NCI-H146 treated with DMSO at 0.1 percent for 48 hours (cell line): ENCODE data around the gene CACNA1F.

Experiments
- DNase-seq: peaks from one replicate; lab custom pipeline; 2025; ENCODE audit not compliant: unreplicated experiment; lab: John Stamatoyannopoulos, UW

CACNA1F gene

DNA sequence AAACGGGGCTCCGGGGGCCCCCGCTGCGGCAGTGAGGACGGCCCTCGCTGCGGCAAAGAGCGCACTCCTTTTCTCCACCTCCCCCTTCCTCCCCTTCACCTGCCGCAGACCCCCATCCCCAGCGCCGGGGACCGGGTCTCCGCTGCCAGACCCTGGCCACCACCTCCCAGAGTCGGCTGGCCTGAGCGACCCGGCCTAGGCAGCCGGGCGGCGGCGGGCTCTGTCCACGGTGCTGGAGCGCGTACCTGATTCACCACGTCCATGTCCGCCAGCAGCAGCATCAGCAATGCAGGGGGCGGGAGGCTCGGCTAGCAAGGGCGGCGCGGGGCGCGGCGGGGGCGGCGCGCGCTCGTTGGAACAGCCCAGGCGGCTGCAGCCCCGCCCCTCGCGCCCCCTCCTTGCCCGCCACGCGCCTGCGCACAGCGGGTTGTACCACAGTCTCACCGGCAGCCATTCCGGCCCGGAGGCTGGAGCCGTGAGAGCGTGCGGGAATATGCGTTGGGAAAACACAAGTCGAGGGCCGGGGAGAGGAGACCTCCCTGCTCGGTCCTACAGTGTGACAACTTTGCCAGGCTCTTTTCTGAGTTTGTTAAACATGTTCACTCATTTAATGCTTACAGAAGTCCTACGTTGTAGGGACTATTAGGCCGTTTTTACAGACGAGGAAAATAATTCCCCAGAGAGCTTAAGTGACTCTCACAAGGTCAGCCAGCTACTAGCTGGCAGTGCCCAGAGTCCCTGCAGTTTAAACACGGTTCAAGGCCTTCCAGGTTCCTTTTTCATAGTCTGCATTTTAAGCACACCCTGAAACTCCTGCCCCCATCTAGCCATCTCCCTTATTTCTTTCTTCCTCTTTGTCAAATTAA, 33.0 kb downstream of the CACNA1F start, which contains the start of gene SYP:
Gene SYP (minus strand): TSS at position 288 of the 866 bp plus-strand sequence. CDS start 7 bp downstream, at position 281.
- peak; percentile 58 for DNase-seq

DNA sequence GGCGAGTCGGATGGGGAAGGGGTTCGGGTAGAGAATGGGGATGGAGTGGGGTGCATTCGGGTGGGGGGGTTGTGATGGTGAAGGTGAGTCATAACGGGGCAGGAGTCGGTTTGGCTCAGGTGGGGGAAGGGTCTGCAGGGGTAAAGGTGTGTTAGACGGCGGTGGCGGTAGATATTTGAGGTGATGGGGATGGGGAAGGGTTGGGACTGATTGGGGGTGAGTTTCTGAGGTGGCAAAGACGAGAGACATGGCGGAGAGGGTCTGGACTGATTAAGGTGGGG, 33.9 kb downstream of the CACNA1F start:
- no peak for DNase-seq

DNA sequence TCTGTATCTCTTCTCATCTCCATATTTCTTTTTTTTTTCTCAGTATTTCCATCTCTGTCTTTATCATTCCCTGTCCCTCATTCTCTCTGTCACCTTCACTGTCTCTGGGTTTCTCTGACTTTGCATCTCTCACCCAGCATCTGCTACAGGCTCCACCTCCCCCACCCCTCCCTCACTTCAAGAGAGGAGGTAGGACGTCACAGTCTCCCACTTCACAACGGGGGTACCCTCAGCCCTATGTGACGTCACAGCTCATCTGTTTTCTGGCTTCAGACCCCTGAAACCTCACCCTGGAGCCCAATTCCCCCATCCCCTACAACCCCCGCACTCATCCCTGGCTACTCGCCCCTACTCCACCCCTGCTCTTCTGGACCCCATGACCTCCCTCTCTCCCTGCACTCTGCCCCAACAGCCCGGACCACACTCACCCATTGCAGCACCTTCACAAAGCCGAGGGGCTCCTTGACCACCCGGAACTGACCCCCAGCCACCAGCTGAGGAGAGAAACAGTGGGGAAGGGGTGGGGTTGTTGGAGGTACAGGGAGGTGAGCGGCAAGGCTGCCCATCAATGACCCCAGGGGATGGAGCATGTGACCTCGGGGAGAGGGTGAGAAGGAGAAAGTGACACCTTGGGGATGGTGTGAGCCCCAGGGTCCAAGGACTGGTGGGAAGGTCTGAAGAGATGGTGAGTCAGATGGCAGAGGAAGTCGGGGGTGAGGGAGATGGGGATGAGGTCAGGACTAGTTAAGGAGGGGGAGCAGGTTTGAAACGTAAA, 34.4 kb downstream of the CACNA1F start:
- no peak for DNase-seq

DNA sequence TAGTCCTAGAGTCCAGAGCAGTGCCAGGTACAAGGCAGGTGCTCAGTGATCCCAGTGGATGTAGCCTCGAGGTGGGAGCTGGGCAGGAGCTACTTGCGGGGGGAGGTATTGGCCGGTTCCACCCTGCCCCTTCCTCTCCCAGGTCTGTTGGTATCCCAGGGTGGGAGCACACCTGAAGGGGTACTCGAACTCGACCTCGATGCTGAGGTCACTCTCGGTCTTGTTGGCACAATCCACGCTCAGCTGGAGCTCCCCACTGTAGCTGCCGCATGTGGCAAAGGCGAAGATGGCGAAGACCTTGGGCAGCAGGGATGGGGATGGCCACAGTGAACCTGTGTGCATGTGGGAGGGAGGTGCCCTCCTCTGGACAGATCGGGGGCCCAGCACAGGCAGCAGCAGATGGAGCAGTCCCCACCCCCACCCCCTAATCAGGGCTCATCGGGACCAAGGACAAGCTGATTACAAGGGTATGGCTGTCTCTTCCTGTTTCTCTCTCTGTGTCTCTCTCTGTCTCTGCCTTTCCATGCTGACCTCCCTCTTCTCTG, 35.5 kb downstream of the CACNA1F start:
- no peak for DNase-seq

DNA sequence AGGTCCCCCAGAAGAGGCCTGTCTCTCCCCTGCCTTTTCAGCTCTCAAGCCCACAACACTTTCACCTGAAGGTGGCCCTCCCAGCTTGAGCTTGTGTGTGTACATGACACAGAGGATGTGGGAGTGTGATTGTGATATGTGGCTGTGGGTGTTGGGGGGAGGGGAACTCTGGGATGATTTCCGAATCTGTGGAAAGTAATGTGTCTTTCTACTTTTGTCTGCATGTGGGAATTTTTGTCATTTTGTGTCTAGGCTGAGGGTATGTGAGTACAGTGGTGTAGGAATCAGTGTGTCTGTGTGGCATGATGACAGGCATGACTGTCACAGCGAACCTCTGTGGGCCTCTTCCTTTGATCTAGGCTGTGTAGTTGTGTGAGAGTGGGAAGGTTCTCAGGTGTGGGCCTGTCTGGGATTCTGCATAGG, 39.6 kb downstream of the CACNA1F start:
- no peak for DNase-seq

DNA sequence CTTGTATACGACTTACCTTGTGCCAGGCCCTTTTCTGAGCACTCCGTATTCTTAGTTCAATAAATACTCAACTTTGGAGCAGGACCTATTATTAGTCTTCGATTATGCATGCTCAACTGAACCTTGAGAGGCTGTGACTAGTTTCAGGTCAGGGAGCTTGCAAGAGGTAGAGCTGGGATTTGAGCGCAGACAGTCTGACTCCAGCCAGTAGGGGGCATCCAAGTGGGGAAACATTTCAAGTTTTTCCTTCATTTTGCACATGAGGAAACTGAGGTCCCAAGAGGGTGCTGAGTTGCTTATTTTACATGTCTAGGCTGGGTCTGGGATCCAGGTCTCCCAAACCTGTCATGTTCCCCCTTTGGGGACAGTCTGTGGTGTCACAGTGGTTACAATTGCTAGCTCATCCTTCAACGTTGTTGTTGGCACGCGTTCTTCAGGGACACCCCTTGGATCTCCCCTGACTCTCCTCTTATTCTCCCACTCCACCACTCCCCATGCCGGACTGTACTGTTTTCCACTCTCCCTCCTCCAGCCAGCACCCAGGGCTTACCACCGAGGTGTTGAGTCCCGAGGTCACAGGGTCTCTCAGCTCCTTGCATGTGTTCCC, 40.3 kb downstream of the CACNA1F start:
- no peak for DNase-seq

DNA sequence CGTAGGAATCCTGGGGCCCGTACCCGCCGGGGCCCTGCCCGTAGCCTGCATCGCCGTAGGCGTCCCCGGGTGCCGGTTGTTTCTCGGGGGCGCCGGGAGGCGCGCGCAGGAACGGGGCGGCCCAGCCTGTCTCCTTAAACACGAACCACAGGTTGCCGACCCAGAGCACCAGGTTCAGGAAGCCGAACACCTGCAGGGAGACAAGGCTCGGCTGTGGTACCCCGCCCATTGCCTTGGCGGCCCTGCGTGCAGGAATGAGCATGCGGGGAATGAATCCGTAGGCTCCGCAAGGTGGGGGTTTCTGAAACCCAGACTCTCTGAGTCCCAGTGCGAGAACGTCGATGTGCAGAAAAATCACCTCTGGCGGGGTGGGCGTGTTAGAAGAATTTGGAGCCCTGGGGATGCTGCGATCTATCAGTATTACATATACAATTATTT, 41.5 kb downstream of the CACNA1F start:
- no peak for DNase-seq

DNA sequence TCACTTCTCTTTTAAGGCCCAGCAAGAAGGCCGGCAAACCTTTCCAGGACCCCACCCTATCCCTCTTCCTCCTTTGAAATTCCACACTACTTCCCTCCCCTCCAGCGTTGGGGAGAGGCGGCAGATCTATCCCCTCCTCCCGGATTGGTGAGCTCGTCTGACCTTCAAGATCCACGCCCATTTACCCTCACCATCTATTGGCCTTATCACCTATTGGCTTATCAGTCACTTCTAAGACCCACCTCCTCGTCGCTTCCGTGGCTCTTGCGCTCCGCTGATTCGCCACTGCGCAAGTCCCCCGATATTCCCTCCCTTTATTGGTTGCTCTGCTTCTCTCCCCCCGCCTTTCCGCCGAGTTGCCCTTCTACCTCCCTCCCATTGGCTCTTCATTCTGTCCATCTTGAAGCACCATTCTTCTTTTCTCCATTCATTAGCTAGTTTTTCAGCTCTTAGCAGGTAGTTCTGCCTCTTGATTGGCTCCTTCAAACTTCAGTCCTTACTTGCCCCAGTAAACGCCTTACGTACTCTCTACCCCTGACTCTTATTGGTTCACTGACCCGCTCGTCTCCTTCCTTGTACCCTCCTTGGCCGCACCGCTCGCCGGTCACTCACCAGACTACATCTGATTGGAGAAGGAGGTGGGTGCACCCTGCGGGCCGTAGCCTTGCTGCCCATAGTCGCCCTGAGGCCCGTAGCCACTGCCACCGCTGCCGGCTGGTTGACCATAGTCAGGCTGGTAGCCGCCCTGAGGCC, 42.1 kb downstream of the CACNA1F start:
- DNase-seq = peak; percentile 100

DNA sequence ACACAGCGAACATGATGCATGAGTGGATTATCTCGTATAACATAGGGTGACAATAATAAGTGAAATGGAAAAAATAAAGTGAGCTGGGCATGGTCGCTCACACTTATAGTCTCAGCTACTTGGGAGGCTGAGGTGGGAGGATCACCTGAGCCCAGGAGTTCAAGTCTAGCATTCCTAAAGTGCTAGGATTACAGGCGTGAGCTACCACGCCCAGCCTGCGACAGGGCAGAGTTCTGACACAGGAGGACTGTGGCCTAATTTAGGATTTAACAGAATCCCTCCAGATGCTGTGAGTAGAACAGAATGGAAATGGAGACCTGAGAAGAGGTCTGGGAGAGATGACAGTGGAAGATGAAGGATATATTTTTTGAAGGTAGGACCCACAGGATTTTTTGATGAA, 43.5 kb downstream of the CACNA1F start:
- DNase-seq = no peak

DNA sequence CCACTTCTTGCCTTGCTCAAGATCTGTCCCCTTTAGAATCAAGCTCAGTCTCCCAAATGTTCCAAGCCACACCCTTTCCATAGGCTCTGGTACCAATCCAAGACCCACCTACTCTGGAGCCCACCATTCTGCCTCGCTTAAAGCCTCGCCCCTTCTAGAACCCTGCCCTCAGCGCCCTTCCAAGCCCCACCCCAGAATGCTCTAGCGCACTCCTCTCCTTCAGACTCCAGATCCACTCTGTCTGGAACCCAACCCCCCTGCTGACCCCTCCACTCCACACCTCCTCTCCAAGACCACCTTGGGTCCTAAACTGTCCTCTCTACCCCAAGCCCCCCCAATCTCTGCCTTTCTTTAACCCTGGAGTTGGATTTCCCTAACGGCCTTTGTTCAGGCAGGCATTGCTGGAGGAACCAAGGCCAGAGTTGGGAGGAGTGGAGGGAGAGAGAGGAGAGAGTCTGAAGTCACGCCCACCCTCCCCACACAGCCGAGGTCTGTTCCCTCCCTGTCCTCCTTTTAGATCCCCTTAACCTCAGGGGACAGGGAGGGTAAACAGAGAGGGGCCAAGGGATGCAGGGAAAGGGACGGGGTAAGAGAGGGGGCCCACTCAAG, 44.6 kb downstream of the CACNA1F start:
- no peak for DNase-seq

DNA sequence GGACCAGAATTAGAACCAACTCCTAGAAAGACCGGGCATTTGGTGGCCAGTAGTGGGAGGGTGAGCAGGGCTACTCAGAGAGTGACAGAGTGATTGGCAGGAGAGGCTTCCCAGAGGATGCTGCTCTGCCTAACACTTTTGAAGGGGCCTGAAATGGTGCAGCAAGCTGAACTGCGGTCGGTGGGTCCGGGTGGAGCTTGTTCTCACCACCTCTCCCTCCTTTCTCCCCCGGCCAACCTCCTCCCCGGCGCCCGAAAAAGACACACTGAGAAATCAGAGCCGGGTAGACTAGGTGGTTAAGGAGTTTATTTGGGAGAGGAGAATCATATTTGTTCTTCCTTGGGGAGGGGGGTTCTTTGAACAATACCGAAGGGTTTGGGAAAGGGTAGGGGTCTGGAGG, 45.6 kb downstream of the CACNA1F start:
- no peak for DNase-seq

DNA sequence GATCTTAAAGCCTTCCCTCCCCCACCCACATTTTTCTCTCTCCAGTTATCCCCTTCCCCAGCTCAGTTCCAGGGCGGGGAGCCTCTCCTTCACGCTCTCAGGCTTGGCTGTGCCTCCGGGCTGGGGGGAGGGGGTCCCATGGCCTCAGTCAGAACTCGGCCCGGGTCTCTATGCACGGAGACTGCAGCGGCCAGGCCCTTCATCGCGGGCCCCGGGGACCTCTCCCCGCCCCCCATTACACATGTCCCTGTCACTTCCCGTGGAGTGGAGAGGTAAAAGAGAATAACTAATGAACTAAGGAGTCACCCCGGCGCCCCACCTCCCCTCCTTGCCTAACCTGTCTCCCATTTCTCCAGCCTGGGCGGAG, 46.1 kb downstream of the CACNA1F start:
- DNase-seq = no peak

DNA sequence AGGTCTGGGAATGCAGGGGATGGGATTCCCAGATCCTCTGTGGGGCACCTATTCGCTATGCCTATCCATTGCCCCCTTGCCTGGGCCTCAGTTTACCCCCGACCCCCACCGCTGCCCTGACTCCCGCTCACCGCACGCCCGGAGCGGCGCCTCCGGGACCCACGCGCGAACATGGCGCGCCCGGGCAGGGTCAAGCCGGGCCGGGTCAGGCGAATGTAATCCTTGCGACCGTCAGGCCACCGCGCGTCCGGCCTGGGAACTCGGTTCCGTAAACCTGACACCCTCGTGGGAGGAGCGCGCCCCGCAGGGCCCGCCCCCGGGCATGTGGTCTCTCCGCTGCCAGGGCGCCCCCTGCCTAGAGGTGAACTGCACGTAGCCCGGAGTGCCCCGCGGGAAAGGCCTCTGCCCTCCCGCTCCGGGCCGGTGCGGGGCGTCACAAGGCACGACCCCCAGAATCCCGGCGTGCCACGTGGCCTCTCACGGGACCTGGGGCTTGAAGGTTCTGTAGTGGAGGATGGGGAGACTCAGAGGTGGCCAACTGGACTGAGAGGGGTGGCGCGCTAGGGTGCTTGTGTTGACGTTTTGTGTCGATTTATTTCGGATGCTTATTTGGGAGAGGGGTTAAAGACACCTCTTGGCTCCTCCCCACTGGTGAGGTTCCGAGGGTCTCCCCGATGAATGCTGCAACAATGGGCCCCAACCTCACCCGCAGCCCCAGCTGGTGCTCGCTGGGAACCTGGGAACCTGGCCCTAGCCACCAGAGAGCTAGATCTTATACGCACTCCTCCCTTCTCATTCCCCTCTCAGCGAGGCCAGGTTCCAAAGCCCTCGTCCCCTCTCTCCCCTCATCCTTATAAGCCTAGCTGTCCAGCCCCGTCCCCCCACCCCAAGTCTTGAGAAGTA, 46.8 kb downstream of the CACNA1F start, which contains the start of gene PRICKLE3:
Gene PRICKLE3 (minus strand): TSS at position 249 of the 903 bp plus-strand sequence. CDS start 76 bp downstream, at position 173.
- peak; percentile 44 for DNase-seq

DNA sequence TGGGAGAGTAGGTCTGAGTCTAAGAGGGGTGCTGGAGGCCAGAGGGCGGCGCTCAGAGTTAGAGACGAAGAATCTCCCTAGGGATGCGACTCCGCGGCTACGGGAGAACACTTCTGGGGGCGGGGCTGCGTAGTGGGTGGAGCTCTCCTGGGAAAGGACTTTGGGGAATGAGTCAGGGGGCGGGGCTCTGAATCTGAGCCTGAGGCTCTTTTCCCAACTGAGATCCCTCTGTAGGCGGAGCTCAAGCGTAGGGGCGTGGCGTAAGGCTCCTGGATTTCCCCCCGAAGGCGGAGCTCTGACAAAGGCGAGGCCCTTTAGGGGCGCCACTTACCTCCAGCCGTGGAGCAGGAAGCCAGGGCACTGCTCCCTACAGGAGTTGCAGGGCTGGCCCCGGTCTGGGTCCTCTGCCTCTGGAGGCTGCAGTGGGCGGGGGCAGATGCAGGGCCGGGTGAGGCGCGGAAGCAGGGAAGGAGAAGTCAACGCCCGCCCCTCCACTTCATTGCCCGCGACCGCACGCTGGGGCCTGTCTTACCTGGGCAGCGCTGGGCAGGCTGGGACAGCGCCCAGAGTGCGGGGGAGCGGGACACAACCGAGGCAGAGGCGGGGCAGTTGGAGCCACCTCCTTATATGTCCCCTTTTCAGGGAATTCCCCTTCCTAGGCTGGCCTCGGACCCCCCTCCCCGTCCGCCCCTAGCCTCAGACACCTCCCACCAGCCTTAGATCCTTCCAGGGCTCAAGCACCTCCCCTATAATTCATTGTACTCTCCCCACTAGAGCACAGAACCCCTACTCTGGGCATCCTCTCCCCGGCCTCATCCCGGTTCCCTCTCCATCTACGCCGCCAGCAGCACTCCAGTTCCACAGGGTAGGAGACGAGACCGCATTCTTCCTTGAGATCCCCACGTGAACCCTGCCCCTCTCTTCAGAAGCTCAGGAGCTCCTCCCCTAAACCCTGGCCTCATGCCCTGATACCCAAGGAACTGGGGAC, 48.6 kb downstream of the CACNA1F start:
- DNase-seq = peak; percentile 76

DNA sequence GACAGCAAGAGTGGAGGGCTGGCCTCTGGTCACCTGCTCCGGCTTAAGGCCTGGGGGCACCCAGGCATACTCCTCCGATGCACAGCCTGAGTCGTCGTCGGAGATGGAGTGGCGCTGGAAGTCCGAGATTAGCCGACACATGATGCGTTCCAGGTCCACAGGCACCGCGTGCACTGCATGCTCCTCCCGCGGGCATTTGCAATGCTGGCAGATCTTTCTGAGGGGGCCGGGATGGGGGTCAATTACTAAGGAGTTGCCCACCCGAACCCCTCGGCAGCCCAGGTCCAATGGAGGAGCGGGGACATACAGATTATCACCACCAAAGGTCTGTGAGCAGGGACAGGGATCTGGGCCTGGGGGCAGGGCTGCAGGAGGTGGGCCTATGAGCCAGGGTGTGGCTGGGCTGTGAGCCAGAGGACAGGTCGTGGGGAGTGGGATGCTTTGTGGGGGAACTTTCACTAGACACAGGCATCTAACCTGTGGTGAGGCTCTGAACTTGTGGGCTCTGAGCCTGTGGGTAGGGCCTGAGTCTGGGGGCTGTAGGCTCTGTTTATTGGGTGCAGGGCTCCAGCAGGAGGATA, 49.3 kb downstream of the CACNA1F start:
- DNase-seq = no peak

DNA sequence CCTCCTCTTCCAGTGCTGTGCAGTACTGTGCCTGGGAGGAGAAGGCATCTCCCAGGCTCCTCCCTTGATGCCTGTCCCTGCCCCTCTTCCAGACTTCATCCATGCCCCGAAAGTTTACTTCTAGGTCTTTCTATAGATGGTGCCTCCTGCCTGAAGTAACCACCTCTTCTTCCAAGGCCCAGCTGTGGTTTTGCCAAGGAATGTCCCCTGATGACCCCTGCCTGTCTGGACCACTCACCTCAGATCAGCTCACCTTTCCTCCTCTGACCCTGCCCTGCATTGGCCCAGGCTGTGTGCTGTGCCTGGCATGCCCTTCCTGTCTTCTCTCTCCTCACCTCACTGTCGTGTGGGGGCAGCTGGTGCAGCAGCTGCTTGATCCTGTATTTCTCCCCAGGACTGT, 53.8 kb downstream of the CACNA1F start:
- no peak for DNase-seq

DNA sequence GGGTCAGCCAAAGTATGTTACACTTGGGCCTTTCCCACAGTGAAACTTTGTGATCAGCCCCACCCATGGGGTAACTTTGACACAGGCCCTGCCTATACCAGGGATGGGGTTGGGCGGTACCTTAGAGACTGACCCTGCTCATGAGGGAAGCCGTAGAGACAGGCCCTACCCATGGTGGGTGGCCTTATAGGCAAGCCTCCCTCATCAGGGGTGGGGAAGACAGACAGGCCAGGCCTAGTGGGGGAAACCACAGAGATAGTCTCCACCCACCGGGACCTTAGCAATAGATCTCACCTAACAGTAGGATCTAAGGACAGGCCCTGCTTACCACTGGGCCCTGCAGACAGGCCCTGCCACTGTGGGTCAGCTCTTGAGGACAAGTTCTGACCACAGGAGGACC, 54.6 kb downstream of the CACNA1F start:
- DNase-seq = no peak
